ENCODE results near the gene LRP1B. TPM values are rescaled to one million over a fixed set of nuclear protein-coding genes. Genes with fewer than 3 reads are reported as not detected.

Gene LRP1B
- total RNA-seq, 1 experiment from 2014 or later, result 0.52 TPM

DNA sequence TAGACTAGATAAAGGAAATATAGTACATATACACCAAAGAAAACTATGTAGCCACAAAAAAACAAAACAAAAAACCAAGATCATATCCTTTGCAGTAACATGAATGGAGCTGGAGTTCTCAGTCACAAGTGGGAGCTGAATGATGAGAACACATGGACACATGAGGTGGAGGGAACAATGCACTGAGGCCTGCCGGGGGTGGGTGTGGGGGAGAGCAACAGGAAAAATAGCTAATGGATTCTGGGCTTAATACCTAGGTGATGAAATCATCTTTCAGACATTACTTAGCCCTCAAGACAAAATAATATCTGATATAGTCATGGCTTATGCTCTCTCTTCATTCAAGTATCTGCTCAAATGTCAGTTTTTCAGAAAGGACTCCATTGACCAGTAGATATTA is 930.6 kb downstream of the LRP1B start (continued):
- TF ChIP-seq ZNF671 (CRISPR knock-in tag; IDR thresholded peaks at IDR 0.05) (no peak), NR2C2 (CRISPR knock-in tag; IDR thresholded peaks at IDR 0.05) (no peak)
- TF ChIP-seq, protein P1, sequence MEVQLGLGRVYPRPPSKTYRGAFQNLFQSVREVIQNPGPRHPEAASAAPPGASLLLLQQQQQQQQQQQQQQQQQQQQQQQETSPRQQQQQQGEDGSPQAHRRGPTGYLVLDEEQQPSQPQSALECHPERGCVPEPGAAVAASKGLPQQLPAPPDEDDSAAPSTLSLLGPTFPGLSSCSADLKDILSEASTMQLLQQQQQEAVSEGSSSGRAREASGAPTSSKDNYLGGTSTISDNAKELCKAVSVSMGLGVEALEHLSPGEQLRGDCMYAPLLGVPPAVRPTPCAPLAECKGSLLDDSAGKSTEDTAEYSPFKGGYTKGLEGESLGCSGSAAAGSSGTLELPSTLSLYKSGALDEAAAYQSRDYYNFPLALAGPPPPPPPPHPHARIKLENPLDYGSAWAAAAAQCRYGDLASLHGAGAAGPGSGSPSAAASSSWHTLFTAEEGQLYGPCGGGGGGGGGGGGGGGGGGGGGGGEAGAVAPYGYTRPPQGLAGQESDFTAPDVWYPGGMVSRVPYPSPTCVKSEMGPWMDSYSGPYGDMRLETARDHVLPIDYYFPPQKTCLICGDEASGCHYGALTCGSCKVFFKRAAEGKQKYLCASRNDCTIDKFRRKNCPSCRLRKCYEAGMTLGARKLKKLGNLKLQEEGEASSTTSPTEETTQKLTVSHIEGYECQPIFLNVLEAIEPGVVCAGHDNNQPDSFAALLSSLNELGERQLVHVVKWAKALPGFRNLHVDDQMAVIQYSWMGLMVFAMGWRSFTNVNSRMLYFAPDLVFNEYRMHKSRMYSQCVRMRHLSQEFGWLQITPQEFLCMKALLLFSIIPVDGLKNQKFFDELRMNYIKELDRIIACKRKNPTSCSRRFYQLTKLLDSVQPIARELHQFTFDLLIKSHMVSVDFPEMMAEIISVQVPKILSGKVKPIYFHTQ (CRISPR knock-in tag; IDR thresholded peaks at IDR 0.05), result no peak

DNA sequence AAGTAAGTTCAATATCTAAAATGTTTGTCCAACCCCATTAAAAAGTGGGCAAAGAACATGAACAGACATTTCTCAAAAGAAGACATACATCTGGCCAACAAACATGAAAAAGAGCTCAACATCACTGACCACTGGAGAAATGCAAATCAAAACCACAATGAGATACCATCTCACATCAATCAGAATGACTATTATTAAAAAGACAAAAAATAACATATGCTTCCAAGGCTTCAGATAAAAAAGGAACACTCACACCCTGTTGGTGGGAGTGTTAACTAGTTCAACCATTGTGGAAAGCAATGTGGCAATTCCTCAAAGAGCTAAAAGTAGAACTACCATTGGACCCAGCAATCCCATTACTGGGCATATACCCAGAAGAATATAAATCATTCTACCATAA is 931.1 kb downstream of the LRP1B start:
- DNase-seq (ENCODE audit: low spot score) (no peak), ATAC-seq (no peak)
- Mint-ChIP-seq H3K4me1 (no peaks in the 10 kb centered on the region), H3K4me3 (no peak overlapping the region), H3K9me3 (no peaks in the 10 kb centered on the region), H3K27me3 (ENCODE audit: low read depth) (no peaks in the 10 kb centered on the region), H3K27ac (no peak overlapping the region), H3K36me3 (no peaks in the 10 kb centered on the region)
- TF ChIP-seq ZNF671 (CRISPR knock-in tag; IDR thresholded peaks at IDR 0.05), result no peak
- TF ChIP-seq, protein P2, sequence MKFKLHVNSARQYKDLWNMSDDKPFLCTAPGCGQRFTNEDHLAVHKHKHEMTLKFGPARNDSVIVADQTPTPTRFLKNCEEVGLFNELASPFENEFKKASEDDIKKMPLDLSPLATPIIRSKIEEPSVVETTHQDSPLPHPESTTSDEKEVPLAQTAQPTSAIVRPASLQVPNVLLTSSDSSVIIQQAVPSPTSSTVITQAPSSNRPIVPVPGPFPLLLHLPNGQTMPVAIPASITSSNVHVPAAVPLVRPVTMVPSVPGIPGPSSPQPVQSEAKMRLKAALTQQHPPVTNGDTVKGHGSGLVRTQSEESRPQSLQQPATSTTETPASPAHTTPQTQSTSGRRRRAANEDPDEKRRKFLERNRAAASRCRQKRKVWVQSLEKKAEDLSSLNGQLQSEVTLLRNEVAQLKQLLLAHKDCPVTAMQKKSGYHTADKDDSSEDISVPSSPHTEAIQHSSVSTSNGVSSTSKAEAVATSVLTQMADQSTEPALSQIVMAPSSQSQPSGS (CRISPR knock-in tag; IDR thresholded peaks at IDR 0.05; ENCODE audit: borderline replicate concordance, low read depth), result no peak
- TF ChIP-seq, protein P3, sequence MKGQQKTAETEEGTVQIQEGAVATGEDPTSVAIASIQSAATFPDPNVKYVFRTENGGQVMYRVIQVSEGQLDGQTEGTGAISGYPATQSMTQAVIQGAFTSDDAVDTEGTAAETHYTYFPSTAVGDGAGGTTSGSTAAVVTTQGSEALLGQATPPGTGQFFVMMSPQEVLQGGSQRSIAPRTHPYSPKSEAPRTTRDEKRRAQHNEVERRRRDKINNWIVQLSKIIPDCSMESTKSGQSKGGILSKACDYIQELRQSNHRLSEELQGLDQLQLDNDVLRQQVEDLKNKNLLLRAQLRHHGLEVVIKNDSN (CRISPR knock-in tag; IDR thresholded peaks at IDR 0.05), result no peak
- TF ChIP-seq GTF2I (CRISPR knock-in tag; conservative IDR thresholded peaks at IDR 0.05), result no peak
- TF ChIP-seq, protein P4, sequence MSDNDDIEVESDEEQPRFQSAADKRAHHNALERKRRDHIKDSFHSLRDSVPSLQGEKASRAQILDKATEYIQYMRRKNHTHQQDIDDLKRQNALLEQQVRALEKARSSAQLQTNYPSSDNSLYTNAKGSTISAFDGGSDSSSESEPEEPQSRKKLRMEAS (CRISPR knock-in tag; IDR thresholded peaks at IDR 0.05), result no peak
- no peak for TF ChIP-seq TEAD4 (CRISPR knock-in tag; IDR thresholded peaks at IDR 0.05)
- TF ChIP-seq MXD4 (CRISPR knock-in tag; IDR thresholded peaks at IDR 0.05; ENCODE audit: borderline replicate concordance), result no peak
- CTCF ChIA-PET, result no interaction called here
- POLR2A ChIA-PET, result no interaction called here

DNA sequence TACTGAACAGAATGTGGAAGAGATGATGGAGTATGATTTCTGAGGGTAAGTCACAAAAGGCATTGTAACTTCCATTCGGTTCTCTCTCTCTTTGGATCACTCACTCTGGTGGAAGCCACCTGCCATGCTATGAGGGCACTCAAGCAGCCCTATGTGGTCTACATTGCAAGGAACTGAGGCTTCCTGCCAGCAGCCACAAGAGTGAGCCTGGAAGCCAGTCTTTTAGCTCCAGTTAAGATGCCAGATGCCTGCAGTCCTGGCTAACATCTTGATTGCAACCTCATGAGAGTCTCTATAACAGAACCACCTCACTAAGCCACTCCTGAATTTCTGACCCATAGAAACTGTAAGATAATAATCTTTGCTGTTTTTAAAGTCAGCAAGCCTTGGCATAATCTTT is 935.7 kb downstream of the LRP1B start:
- DNase-seq (ENCODE audit: low spot score) (no peak), ATAC-seq (peak; percentile 43; the same call in 1 of the 2 replicates)
- TF ChIP-seq, protein P5, sequence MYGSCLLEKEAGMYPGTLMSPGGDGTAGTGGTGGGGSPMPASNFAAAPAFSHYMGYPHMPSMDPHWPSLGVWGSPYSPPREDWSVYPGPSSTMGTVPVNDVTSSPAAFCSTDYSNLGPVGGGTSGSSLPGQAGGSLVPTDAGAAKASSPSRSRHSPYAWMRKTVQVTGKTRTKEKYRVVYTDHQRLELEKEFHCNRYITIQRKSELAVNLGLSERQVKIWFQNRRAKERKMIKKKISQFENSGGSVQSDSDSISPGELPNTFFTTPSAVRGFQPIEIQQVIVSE (CRISPR knock-in tag; IDR thresholded peaks at IDR 0.05; ENCODE audit: borderline replicate concordance), result no peak
- TF ChIP-seq, protein P6, sequence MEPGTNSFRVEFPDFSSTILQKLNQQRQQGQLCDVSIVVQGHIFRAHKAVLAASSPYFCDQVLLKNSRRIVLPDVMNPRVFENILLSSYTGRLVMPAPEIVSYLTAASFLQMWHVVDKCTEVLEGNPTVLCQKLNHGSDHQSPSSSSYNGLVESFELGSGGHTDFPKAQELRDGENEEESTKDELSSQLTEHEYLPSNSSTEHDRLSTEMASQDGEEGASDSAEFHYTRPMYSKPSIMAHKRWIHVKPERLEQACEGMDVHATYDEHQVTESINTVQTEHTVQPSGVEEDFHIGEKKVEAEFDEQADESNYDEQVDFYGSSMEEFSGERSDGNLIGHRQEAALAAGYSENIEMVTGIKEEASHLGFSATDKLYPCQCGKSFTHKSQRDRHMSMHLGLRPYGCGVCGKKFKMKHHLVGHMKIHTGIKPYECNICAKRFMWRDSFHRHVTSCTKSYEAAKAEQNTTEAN (CRISPR knock-in tag; IDR thresholded peaks at IDR 0.05), result no peak
- TF ChIP-seq, protein P7, sequence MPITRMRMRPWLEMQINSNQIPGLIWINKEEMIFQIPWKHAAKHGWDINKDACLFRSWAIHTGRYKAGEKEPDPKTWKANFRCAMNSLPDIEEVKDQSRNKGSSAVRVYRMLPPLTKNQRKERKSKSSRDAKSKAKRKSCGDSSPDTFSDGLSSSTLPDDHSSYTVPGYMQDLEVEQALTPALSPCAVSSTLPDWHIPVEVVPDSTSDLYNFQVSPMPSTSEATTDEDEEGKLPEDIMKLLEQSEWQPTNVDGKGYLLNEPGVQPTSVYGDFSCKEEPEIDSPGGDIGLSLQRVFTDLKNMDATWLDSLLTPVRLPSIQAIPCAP (CRISPR knock-in tag; IDR thresholded peaks at IDR 0.05), result no peak
- TF ChIP-seq, protein P8, sequence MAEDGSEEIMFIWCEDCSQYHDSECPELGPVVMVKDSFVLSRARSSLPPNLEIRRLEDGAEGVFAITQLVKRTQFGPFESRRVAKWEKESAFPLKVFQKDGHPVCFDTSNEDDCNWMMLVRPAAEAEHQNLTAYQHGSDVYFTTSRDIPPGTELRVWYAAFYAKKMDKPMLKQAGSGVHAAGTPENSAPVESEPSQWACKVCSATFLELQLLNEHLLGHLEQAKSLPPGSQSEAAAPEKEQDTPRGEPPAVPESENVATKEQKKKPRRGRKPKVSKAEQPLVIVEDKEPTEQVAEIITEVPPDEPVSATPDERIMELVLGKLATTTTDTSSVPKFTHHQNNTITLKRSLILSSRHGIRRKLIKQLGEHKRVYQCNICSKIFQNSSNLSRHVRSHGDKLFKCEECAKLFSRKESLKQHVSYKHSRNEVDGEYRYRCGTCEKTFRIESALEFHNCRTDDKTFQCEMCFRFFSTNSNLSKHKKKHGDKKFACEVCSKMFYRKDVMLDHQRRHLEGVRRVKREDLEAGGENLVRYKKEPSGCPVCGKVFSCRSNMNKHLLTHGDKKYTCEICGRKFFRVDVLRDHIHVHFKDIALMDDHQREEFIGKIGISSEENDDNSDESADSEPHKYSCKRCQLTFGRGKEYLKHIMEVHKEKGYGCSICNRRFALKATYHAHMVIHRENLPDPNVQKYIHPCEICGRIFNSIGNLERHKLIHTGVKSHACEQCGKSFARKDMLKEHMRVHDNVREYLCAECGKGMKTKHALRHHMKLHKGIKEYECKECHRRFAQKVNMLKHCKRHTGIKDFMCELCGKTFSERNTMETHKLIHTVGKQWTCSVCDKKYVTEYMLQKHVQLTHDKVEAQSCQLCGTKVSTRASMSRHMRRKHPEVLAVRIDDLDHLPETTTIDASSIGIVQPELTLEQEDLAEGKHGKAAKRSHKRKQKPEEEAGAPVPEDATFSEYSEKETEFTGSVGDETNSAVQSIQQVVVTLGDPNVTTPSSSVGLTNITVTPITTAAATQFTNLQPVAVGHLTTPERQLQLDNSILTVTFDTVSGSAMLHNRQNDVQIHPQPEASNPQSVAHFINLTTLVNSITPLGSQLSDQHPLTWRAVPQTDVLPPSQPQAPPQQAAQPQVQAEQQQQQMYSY (CRISPR knock-in tag; IDR thresholded peaks at IDR 0.05), result no peak
- TF ChIP-seq, protein P9, sequence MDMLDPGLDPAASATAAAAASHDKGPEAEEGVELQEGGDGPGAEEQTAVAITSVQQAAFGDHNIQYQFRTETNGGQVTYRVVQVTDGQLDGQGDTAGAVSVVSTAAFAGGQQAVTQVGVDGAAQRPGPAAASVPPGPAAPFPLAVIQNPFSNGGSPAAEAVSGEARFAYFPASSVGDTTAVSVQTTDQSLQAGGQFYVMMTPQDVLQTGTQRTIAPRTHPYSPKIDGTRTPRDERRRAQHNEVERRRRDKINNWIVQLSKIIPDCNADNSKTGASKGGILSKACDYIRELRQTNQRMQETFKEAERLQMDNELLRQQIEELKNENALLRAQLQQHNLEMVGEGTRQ (CRISPR knock-in tag; IDR thresholded peaks at IDR 0.05), result no peak
- TF ChIP-seq, protein P10, sequence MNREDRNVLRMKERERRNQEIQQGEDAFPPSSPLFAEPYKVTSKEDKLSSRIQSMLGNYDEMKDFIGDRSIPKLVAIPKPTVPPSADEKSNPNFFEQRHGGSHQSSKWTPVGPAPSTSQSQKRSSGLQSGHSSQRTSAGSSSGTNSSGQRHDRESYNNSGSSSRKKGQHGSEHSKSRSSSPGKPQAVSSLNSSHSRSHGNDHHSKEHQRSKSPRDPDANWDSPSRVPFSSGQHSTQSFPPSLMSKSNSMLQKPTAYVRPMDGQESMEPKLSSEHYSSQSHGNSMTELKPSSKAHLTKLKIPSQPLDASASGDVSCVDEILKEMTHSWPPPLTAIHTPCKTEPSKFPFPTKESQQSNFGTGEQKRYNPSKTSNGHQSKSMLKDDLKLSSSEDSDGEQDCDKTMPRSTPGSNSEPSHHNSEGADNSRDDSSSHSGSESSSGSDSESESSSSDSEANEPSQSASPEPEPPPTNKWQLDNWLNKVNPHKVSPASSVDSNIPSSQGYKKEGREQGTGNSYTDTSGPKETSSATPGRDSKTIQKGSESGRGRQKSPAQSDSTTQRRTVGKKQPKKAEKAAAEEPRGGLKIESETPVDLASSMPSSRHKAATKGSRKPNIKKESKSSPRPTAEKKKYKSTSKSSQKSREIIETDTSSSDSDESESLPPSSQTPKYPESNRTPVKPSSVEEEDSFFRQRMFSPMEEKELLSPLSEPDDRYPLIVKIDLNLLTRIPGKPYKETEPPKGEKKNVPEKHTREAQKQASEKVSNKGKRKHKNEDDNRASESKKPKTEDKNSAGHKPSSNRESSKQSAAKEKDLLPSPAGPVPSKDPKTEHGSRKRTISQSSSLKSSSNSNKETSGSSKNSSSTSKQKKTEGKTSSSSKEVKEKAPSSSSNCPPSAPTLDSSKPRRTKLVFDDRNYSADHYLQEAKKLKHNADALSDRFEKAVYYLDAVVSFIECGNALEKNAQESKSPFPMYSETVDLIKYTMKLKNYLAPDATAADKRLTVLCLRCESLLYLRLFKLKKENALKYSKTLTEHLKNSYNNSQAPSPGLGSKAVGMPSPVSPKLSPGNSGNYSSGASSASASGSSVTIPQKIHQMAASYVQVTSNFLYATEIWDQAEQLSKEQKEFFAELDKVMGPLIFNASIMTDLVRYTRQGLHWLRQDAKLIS (CRISPR knock-in tag; IDR thresholded peaks at IDR 0.05; ENCODE audit: borderline replicate concordance), result no peak

More for the DNA sequence above, 935.7 kb downstream of the LRP1B start:
- Mint-ChIP-seq H3K27me3 (ENCODE audit: low read depth) (no peaks in the 10 kb centered on the region), H3K27ac (no peak overlapping the region), H3K9me3 (peaks cover 6% of the 10 kb centered on the region; the same call in 1 of the 2 replicates), H3K4me1 (peaks cover 7% of the 10 kb centered on the region; the same call in 1 of the 2 replicates), H3K4me3 (no peak overlapping the region), H3K36me3 (no peaks in the 10 kb centered on the region)
- ChIA-PET CTCF (no interaction called here), POLR2A (no interaction called here)

All from WTC11 (cell line).